A549 treated with ZK216348 at 1 μM for 4 hours (cell line): ENCODE results near the gene ST6GALNAC2. TPM values are rescaled to one million over a fixed set of nuclear protein-coding genes. Genes with fewer than 3 reads are reported as not detected.

Experiments used
- total RNA-seq: library from RNA; stranded (reverse); fragments of 200-300 nt; extraction: Qiagen RNA extraction; gene quantifications from 5 replicates; pipeline ENCODE4 v1.2.3, GENCODE V29; 2022; ENCODE audit warnings: low read depth

Gene ST6GALNAC2
- total RNA-seq = 0.21 to 0.98 TPM (median 0.60 TPM) in 5 replicates

DNA sequence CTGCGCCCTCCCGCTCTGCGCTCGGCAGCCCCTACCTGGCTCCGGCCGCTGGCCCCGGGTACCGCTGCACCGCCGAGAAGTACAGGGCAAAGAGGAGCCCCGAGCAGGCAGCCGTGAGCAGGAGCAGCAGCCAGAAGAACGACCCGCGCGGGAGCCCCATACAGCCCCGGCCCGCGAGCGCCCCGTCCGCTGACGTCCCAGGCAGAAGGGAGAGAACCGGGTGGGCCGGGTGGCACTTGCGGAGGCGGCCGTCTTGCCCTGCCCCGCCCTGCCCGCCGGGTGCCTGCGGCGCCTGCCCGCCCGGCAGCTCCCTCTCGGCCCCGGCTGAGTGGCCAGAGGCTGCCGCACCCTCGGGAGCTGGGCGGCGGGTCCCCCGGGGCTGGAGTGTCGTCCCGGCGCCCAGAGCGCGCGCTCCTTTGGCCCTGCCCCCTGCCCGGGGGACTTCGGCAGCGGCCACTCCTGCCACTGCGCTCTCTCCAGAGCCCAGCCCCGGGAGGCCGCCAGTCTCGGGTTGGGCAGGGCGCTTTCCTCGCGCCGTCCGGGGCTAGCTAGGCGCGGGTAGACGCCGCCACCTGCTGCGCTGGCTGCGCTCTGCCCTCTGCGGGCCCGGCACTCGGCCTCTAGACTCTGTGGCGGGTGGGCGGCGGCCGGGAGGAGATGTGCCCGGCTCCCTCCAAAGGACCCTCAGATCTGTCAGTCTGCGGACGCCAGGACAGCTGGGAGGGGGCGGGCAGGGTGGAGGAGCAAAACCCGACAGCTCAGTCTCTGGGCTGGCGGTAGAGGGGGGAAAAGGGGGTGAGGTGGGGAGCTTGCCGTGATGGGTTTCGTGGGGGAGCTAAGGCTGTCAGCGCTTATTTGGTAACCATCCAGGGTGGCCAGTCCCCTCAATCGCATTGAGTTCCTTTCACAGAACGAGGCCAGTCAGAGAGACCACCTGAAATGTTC, at the start of gene ST6GALNAC2:
TSS of gene ST6GALNAC2 (minus strand) at position 212 of the 945 bp plus-strand sequence. CDS start at position 160, 52 bp downstream.

DNA sequence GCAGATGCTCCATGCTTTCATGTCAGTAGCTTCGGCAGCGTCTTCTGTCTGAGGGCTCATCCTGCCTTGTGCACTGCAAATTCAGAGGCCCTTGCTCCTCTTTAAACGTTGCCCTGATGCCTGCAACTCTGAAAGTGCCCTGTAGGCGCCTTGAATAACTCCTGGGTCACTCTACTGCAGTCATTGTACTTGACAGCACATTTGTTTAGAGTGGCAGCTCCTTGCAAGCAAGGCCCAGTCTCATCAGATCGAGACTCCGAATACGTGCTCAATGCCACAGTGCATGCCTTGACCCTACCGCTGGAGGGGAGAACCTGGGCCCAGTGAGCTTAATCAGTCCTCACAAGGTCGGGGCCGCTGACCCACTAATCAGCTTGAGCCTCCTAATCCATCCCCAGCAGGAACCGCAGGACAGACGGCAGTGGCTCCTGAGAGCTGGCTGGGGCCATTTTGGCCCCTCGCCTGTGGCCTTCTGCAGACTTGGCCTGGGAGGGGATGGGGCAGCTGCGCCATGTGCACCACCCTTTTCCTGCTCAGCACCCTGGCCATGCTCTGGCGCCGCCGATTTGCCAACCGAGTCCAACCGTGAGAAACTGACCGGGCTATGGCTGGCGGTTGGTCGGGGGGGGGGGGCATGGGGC, 45.9 kb downstream of the ST6GALNAC2 start, which contains the start of gene PRCD:
TSS of gene PRCD (plus strand) at position 414 of the 641 bp plus-strand sequence. CDS start at position 512, 98 bp downstream.

DNA sequence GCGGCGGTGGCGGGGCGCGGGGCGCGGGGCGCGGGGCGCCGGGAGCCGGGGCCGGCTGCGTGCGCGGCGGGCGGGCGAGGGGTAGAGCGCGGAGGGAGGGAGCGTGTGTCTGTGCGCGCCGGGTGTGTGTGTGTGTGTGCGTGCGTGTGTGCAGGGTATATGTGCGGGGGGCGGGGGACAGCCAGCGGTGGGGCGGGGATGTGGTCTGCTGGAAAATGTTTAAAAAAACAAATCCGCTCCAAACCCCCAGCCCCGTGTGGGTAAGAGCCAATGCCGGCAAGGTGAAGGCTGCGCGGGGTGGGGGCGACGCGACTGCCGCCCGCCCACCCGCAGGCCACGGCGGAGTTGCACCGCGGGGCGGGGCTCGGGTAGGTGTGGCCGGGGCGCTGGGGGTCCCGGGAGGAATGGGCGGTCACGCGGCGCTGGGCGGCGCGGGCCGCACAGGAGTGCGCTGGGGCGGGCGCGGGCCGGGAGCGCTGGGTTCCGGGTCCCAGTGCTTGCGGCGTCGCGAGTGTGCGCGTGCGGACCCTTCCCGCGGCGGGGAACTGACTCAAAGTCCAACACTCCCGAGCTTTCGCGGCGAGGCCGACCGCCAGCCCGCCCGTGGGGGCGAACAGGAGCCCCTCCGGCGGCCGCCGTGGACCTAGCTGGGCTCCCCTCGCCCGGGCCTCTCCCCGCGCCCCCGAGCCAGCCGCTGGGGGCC, 47.9 kb downstream of the ST6GALNAC2 start, which contains the start of gene CYGB:
TSS of gene CYGB (minus strand) at position 132 of the 703 bp plus-strand sequence. CDS start 167 bp downstream, outside the sequence.

Other genes with a start within 250 kb of the ST6GALNAC2 start
- gene PRPSAP1, start 231.9 kb downstream of the ST6GALNAC2 start, total RNA-seq = 54.1 to 68.2 TPM (median 61.5 TPM) in 5 replicates
- gene SPHK1, start 201.3 kb downstream of the ST6GALNAC2 start, total RNA-seq = 31.3 to 55.5 TPM (median 45.6 TPM) in 5 replicates
- gene UBE2O, start 132.7 kb downstream of the ST6GALNAC2 start, total RNA-seq = 20.6 to 35.0 TPM (median 33.9 TPM) in 5 replicates
- 0.29 to 0.51 TPM (median 0.37 TPM) in 4 of 5 replicates, not detected in the other for gene AANAT, start 118.3 kb downstream of the ST6GALNAC2 start, total RNA-seq
- 38.4 to 72.8 TPM (median 67.5 TPM) in 5 replicates for gene RHBDF2, start 84.4 kb downstream of the ST6GALNAC2 start, total RNA-seq
- 0.81 to 1.4 TPM (median 1.1 TPM) in 5 replicates for gene CYGB, start 48.2 kb downstream of the ST6GALNAC2 start, total RNA-seq
- not detected in 5 replicates for gene PRCD, start 45.8 kb downstream of the ST6GALNAC2 start, total RNA-seq
- gene ST6GALNAC1, start 57.9 kb upstream of the ST6GALNAC2 start, total RNA-seq = 0.27 to 0.60 TPM in 2 of 5 replicates, not detected in the others
- 55.2 to 98.1 TPM (median 62.8 TPM) in 5 replicates for gene MXRA7, start 125.1 kb upstream of the ST6GALNAC2 start, total RNA-seq
- gene JMJD6, start 140.7 kb upstream of the ST6GALNAC2 start, total RNA-seq = 77.4 to 84.0 TPM (median 81.2 TPM) in 5 replicates
- 55.9 to 69.1 TPM (median 60.4 TPM) in 5 replicates for gene METTL23, start 141.0 kb upstream of the ST6GALNAC2 start, total RNA-seq
- 368 to 476 TPM (median 454 TPM) in 5 replicates for gene SRSF2, start 151.5 kb upstream of the ST6GALNAC2 start, total RNA-seq
- 19.9 to 21.8 TPM (median 21.0 TPM) in 5 replicates for gene MFSD11, start 152.3 kb upstream of the ST6GALNAC2 start, total RNA-seq